HG03039 (cell line): ENCODE results near the gene ZNF587B.
"Not testable (repeated sequence)": the region's sequence is repeated elsewhere in the genome, so short reads cannot be mapped to it uniquely, and the experiment has no call there.

ENCODE experiments used
- ATAC-seq: cut with Tn5 transposase; IDR thresholded peaks from one replicate; pipeline ENCODE4 v1.9.1; 2021; ENCODE audit warnings: mild to moderate bottlenecking, moderate library complexity; ENCODE audit not compliant: unreplicated experiment

ZNF587B gene

GRCh38 chr19:57830071-57830602, at the start of gene ZNF587B:
Gene ZNF587B, plus strand, starts transcription at chr19:57830299. Its CDS starts 230 bp downstream, at chr19:57830529.
- ATAC-seq = no peak

- ATAC-seq = no peak
Observed at GRCh38 chr19:57786286-57786685, 43.8 kb upstream of the ZNF587B start.

GRCh38 chr19:57786906-57787305, 43.2 kb upstream of the ZNF587B start:
- no peak for ATAC-seq

GRCh38 chr19:57788114-57788692, 41.9 kb upstream of the ZNF587B start:
- ATAC-seq = no peak

- no peak for ATAC-seq
Observed at GRCh38 chr19:57789288-57789687, 40.8 kb upstream of the ZNF587B start.

- not testable (repeated sequence) for ATAC-seq
Observed at GRCh38 chr19:57796580-57796979, 33.5 kb upstream of the ZNF587B start.

- ATAC-seq = no peak
Observed at GRCh38 chr19:57800696-57801095, 29.4 kb upstream of the ZNF587B start.

- ATAC-seq = no peak
Observed at GRCh38 chr19:57802269-57802668, 27.8 kb upstream of the ZNF587B start.

- no peak for ATAC-seq
Observed at GRCh38 chr19:57803265-57803593, 26.9 kb upstream of the ZNF587B start.

GRCh38 chr19:57803594-57804325, 26.3 kb upstream of the ZNF587B start:
- no peak for ATAC-seq

- ATAC-seq = no peak
Observed at GRCh38 chr19:57807541-57807940, 22.6 kb upstream of the ZNF587B start.

- not testable (repeated sequence) for ATAC-seq
Observed at GRCh38 chr19:57810410-57811295, 19.4 kb upstream of the ZNF587B start.

- ATAC-seq = peak; percentile 38
Observed at GRCh38 chr19:57812226-57812625, 17.9 kb upstream of the ZNF587B start.

- not testable (repeated sequence) for ATAC-seq
Observed at GRCh38 chr19:57812975-57813820, 16.9 kb upstream of the ZNF587B start.

- no peak for ATAC-seq
Observed at GRCh38 chr19:57813919-57814504, 16.1 kb upstream of the ZNF587B start.

- peak; percentile 56 for ATAC-seq
Observed at GRCh38 chr19:57814505-57815246, 15.4 kb upstream of the ZNF587B start, which contains the start of gene ZNF552. Gene ZNF552, minus strand, starts transcription at chr19:57814913. Its CDS starts 170 bp downstream, at chr19:57814743.

- no peak for ATAC-seq
Observed at GRCh38 chr19:57815247-57816075, 14.6 kb upstream of the ZNF587B start.

GRCh38 chr19:57816652-57817051, 13.4 kb upstream of the ZNF587B start:
- ATAC-seq = no peak
